Heart right ventricle (tissue), 16 donors: ENCODE measurements around the gene CDC123. TPM values are rescaled to one million over a fixed set of nuclear protein-coding genes. Genes with fewer than 3 reads are reported as not detected.

Source experiments
- ATAC-seq, 8 donors: fragments of 200-7000 bp; cut with Tn5 transposase; one replicate each; pipeline ENCODE4 v1.9.1; 2020; ENCODE audit warnings: mild to moderate bottlenecking in 8 of 8, moderate library complexity in 8 of 8, moderate number of reproducible peaks in 1 of 8
- DNase-seq, 2 donors: peaks; one replicate each; pipeline ENCODE4 v3.0.0-alpha.2; 2020
- H3K27ac ChIP-seq, 10 donors: fragments of 200-600 bp; sonication (generic) in 2 of 10; one replicate each; pipeline versions ENCODE4 v1.5.0 to v1.8.0; 2020 to 2022; ENCODE audit warnings: mild to moderate bottlenecking in 3 of 10
- H3K27me3 ChIP-seq, 7 donors: fragments of 200-600 bp; one replicate each; pipeline ENCODE4 v1.8.0; 2021 to 2022; ENCODE audit warnings: mild to moderate bottlenecking in 2 of 7
- H3K36me3 ChIP-seq, 9 donors: fragments of 200-600 bp; sonication (generic) in 1 of 9; one replicate each; pipeline versions ENCODE4 v1.5.0 to v1.8.0; 2020 to 2022; ENCODE audit warnings: mild to moderate bottlenecking in 2 of 9
- H3K4me1 ChIP-seq, 9 donors: fragments of 200-600 bp; sonication (generic) in 1 of 9; one replicate each; pipeline versions ENCODE4 v1.5.0 to v1.8.0; 2020 to 2022; ENCODE audit warnings: mild to moderate bottlenecking in 4 of 9
- H3K4me3 ChIP-seq, 10 donors: fragments of 200-600 bp; sonication (generic) in 2 of 10; one replicate each; pipeline versions ENCODE4 v1.5.0 to v1.8.0; 2020 to 2022; ENCODE audit warnings: mild to moderate bottlenecking in 7 of 10, moderate library complexity in 2 of 10
- H3K9me3 ChIP-seq, 11 donors: fragments of 200-600 bp in 10 of 11; sonication (generic) in 2 of 11; one replicate each; pipeline versions ENCODE4 v1.5.0 to v1.8.0; 2013 to 2022; ENCODE audit warnings: mild to moderate bottlenecking in 2 of 11, control low read depth in 1 of 11, moderate library complexity in 1 of 11
- WGBS, 2 donors: extraction: QIAGEN DNeasy Blood & Tissue Kit; methylation state at CpG; one replicate each; pipeline ENCODE4 v1.1.7; 2013; ENCODE audit warnings: inconsistent platforms in 1 of 2; 5-methylcytosine and 5-hydroxymethylcytosine counted together
- intact Hi-C, 10 donors: fragments of 100-400 bp; cut with DNase I; formaldehyde crosslinking; loops; one replicate each; pipeline versions ENCODE4 v1.11.1 to v1.14.2; 2022
- polyA plus RNA-seq, 2 donors: library from polyadenylated mRNA; stranded (reverse); fragments of 200-250 nt; gene quantifications; one replicate each; pipeline ENCODE4 v1.2.3, GENCODE V29; 2013
- total RNA-seq, 10 donors: library from RNA; stranded (reverse); fragmentation: NEBNext Ultra II Directional in 3 of 10; extraction: Animal tissue kit (Norgen Biotek cat#: 25700) in 3 of 10; gene quantifications; one replicate each; pipeline versions ENCODE4 v1.2.1 to v1.2.4, GENCODE V29; 2021 to 2023
- TF ChIP-seq, protein P1 (sequence below), 9 donors: fragments of 200-600 bp; sonication (generic) in 2 of 9; IDR thresholded peaks; one replicate each; pipeline versions ENCODE4 v1.5.0 to v1.8.0; 2021 to 2022; ENCODE audit warnings: antibody characterized with exemption in 9 of 9, mild to moderate bottlenecking in 5 of 9, moderate library complexity in 1 of 9
- donor health status: Arrhythmogenic right ventricular cardiomyopathy.
- donor health status: ischemic (EF 13 %, LVEDD 7.1; RV severe dilation, severe dysfunction).
- donor health status: healthy with polysubstance abuse.
- donor health status: DM: no; HTN: yes; CAD: no.
- donor health status: DM: no; HTN: no; CAD: no.
- donor health status: ischemic (EF 25% LVEDD 6.9; RV normal size, moderate dysfunction).
- donor health status: ischemic (EF 25% LVEDD 5.7; RV mildly dilated, moderate dysfunction).
- donor health status: healthy.
- donor health status: DM: yes; HTN: yes; CAD: no.
- donor health status: Ischemic cardiomyopathy.
- donor health status: ischemic (EF 35%, LVEDD 5.7; RV mildly dilated, moderate dysfunction).
- donor health status: nonischemic (EF 11% LVEDD 7.7; RV severe dilation, severe dysfunction).
- donor health status: DM: yes; HTN: yes; CAD: no.
- donor health status: PGD.
- donor health status: ischemic (EF 29% LVEDD 5.4; RV normal size, mild dysfunction).
- donor health status: nonischemic (EF 23%, LVEDD 6.1; RV moderate dilation, normal function).

Gene CDC123
- total and polyA plus RNA-seq, 12 donors: 22.2 to 57.6 (median 47.0) TPM

DNA sequence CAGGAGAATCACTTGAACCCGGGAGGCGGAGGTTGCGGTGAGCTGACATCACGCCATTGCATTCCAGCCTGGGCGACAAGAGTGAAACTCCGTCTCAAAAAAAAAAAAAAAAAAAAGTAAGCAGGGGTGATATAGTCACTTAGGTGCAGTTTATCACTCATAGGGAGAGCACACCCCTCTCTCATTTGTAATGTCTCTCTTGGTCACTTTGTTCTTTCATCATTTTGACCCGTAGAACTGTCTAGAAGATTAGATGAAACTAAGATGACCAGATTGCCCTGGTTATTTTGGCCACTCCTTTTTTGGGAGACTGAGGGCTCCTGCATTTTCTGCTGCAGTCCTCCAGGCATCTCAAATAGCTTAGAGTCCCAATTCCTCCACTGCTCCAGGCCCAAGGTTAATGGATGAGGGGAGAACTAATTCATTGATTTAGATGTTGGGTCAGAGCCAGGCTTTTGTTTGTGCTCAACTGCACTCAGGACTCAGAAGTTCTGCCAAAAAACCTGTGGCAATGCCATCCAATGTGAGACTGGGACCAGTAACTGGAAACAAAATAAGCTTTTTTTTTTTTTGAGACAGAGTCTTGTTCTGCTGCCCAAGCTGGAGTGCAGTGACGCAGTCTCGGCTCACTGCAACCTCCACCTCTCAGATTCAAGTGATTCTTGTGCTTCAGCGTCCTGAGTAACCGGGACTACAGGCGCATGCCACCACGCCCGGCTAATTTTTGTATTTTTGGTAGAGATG is 103.4 kb downstream of the CDC123 start:
- no peak for ATAC-seq
- no peak overlapping the region for H3K4me3 ChIP-seq
- H3K27ac ChIP-seq: no peak overlapping the region
- no peak for DNase-seq
- TF ChIP-seq, protein P1, sequence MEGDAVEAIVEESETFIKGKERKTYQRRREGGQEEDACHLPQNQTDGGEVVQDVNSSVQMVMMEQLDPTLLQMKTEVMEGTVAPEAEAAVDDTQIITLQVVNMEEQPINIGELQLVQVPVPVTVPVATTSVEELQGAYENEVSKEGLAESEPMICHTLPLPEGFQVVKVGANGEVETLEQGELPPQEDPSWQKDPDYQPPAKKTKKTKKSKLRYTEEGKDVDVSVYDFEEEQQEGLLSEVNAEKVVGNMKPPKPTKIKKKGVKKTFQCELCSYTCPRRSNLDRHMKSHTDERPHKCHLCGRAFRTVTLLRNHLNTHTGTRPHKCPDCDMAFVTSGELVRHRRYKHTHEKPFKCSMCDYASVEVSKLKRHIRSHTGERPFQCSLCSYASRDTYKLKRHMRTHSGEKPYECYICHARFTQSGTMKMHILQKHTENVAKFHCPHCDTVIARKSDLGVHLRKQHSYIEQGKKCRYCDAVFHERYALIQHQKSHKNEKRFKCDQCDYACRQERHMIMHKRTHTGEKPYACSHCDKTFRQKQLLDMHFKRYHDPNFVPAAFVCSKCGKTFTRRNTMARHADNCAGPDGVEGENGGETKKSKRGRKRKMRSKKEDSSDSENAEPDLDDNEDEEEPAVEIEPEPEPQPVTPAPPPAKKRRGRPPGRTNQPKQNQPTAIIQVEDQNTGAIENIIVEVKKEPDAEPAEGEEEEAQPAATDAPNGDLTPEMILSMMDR (IDR thresholded peaks at IDR 0.05): no peak
- H3K4me1 ChIP-seq: no peaks in the 10 kb centered on the region
- H3K9me3 ChIP-seq: no peaks in the 10 kb centered on the region
- no peaks in the 10 kb centered on the region for H3K36me3 ChIP-seq
- H3K27me3 ChIP-seq: peaks cover 0 to 7% (median 0%) of the 10 kb centered on the region in 7 donors
- WGBS, 2 donors: 93 to 94% methylated on average over 14 of the region's 14 CpGs
- intact Hi-C loops: no loop called here

Other genes with a start within 250 kb of the CDC123 start
- 10 to 100 TPM; 12.1 to 20.2 (median 16.0) TPM for gene UPF2, start 153.4 kb upstream of the CDC123 start, total RNA-seq
- gene UPF2, start 153.4 kb upstream of the CDC123 start, polyA plus RNA-seq: 10 to 100 TPM in 1 of 2 donors, 1 to 10 TPM in 1; 7.9 to 13.4 TPM
- 10 to 100 TPM; 13.7 to 44.0 (median 31.0) TPM for gene DHTKD1, start 127.2 kb upstream of the CDC123 start, total RNA-seq
- gene DHTKD1, start 127.2 kb upstream of the CDC123 start, polyA plus RNA-seq: 10 to 100 TPM; 10.8 to 11.6 TPM
- 10 to 100 TPM in 8 of 10 donors, 1 to 10 TPM in 2; 5.8 to 17.8 (median 11.1) TPM for gene SEC61A2, start 66.5 kb upstream of the CDC123 start, total RNA-seq
- 1 to 10 TPM; 5.9 to 6.2 TPM for gene SEC61A2, start 66.5 kb upstream of the CDC123 start, polyA plus RNA-seq
- gene NUDT5, start 297 bp upstream of the CDC123 start, total RNA-seq: 10 to 100 TPM in 3 of 10 donors, 1 to 10 TPM in 7; 3.3 to 15.4 (median 7.0) TPM
- gene NUDT5, start 297 bp upstream of the CDC123 start, polyA plus RNA-seq: 10 to 100 TPM in 1 of 2 donors, 1 to 10 TPM in 1; 9.7 to 22.9 TPM
- 10 to 100 TPM in 2 of 10 donors, 1 to 10 TPM in 8; 2.0 to 17.7 (median 2.9) TPM for gene CAMK1D, start 153.4 kb downstream of the CDC123 start, total RNA-seq
- 1 to 10 TPM; 1.3 to 1.7 TPM for gene CAMK1D, start 153.4 kb downstream of the CDC123 start, polyA plus RNA-seq